MCF 10A (cell line): ENCODE data around the gene LINGO3. TPM values are rescaled to one million over a fixed set of nuclear protein-coding genes. Genes with fewer than 3 reads are reported as not detected.

Experiments
- BruUV-seq: library from RNA; stranded (reverse); fragments of 400-500 nt; replicated peaks from 2 replicates; lab custom pipeline; 2021; lab: Mats Ljungman, UMichigan
- CTCF ChIA-PET: fragments of 300-600 bp; sonication (Branson Sonifier 250); formaldehyde crosslinking; extraction: SDS; loops from one replicate; lab custom pipeline; 2021; ENCODE audit warnings: antibody characterized with exemption, inconsistent platforms; lab: Yijun Ruan, JAX
- POLR2A ChIA-PET: fragments of 300-600, 350-650 bp; sonication (Branson Sonifier 250); formaldehyde crosslinking; extraction: SDS; loops from one replicate; lab custom pipeline; 2020; ENCODE audit warnings: antibody characterized with exemption, inconsistent platforms; lab: Yijun Ruan, JAX
- DNase-seq: peaks from one replicate; pipeline ENCODE4 v3.0.0-alpha.2; 2018; ENCODE audit not compliant: unreplicated experiment
- H3K27ac Mint-ChIP-seq: one replicate; pipeline ENCODE4 v1.8.0; 2022; ENCODE audit warnings: mild to moderate bottlenecking, low read depth, mixed read lengths; ENCODE audit not compliant: unreplicated experiment
- H3K27me3 Mint-ChIP-seq: one replicate; pipeline ENCODE4 v1.8.0; 2022; ENCODE audit warnings: mixed read lengths; ENCODE audit not compliant: insufficient read depth, unreplicated experiment
- H3K36me3 Mint-ChIP-seq: one replicate; pipeline ENCODE4 v1.8.0; 2022; ENCODE audit warnings: mild to moderate bottlenecking, moderate library complexity, mixed read lengths; ENCODE audit not compliant: insufficient read depth, unreplicated experiment
- H3K4me1 Mint-ChIP-seq: one replicate; pipeline ENCODE4 v1.8.0; 2022; ENCODE audit warnings: mixed read lengths; ENCODE audit not compliant: insufficient read depth, unreplicated experiment
- H3K4me3 Mint-ChIP-seq: one replicate; pipeline ENCODE4 v1.8.0; 2022; ENCODE audit warnings: mild to moderate bottlenecking, moderate library complexity, mixed read lengths; ENCODE audit not compliant: unreplicated experiment
- H3K9me3 Mint-ChIP-seq: one replicate; pipeline ENCODE4 v1.8.0; 2022; ENCODE audit warnings: mixed read lengths; ENCODE audit not compliant: unreplicated experiment
- CTCF ChIP-seq: fragments of 200-600 bp; IDR thresholded peaks from one replicate; pipeline ENCODE4 v1.8.0; 2022; ENCODE audit warnings: antibody characterized with exemption, mild to moderate bottlenecking; ENCODE audit not compliant: unreplicated experiment
- intact Hi-C: fragments of 100-400 bp; cut with micrococcal nuclease; formaldehyde crosslinking; loops from 2 replicates; pipeline ENCODE4 v1.14.1; 2022
- total RNA-seq: library from RNA; stranded (reverse); gene quantifications from 2 replicates; pipeline ENCODE4 v1.2.3, GENCODE V29; 2022

Gene LINGO3
- total RNA-seq, 1 experiment from 2014 or later: not detected

GRCh38 chr19:2339644-2340310 lies 31.8 kb upstream of the LINGO3 start:
- Mint-ChIP-seq H3K4me1 (no peaks in the 10 kb centered on the region), H3K27me3 (no peaks in the 10 kb centered on the region), H3K27ac (no peak overlapping the region), H3K36me3 (peaks cover 18% of the 10 kb centered on the region), H3K9me3 (no peaks in the 10 kb centered on the region), H3K4me3 (no peak overlapping the region)
- no TSS peak for BruUV-seq
- ChIA-PET POLR2A (no interaction called here), CTCF (no interaction called here)
- no peak for TF ChIP-seq CTCF
- intact Hi-C loops: no loop called here
- DNase-seq: no peak

GRCh38 chr19:2338751-2339643 lies 31.0 kb upstream of the LINGO3 start:
- TF ChIP-seq CTCF: no peak
- BruUV-seq: no TSS peak
- ChIA-PET POLR2A (no interaction called here), CTCF (no interaction called here)
- Mint-ChIP-seq H3K36me3 (peaks cover 18% of the 10 kb centered on the region), H3K4me3 (no peak overlapping the region), H3K9me3 (no peaks in the 10 kb centered on the region), H3K4me1 (no peaks in the 10 kb centered on the region), H3K27ac (no peak overlapping the region), H3K27me3 (no peaks in the 10 kb centered on the region)
- DNase-seq: no peak
- intact Hi-C loops: no loop called here

GRCh38 chr19:2338055-2338615 lies 30.2 kb upstream of the LINGO3 start:
- ChIA-PET POLR2A (interaction anchor here (1.3 kb wide), 1 partner anchor 36 kb away, joined by 3 read pairs; no protein-coding TSS in a partner anchor), CTCF (interaction anchor here (0.5 kb wide), 1 partner anchor 16 kb away, joined by 3 read pairs; no protein-coding TSS in a partner anchor)
- no peaks in the 10 kb centered on the region for H3K27me3 Mint-ChIP-seq
- H3K36me3 Mint-ChIP-seq: peaks cover 18% of the 10 kb centered on the region
- intact Hi-C loops: no loop called here
- no peak overlapping the region for H3K4me3 Mint-ChIP-seq
- no peak for DNase-seq
- BruUV-seq: no TSS peak
- no peaks in the 10 kb centered on the region for H3K4me1 Mint-ChIP-seq
- no peak overlapping the region for H3K27ac Mint-ChIP-seq
- TF ChIP-seq CTCF: no peak
- no peaks in the 10 kb centered on the region for H3K9me3 Mint-ChIP-seq

DNA sequence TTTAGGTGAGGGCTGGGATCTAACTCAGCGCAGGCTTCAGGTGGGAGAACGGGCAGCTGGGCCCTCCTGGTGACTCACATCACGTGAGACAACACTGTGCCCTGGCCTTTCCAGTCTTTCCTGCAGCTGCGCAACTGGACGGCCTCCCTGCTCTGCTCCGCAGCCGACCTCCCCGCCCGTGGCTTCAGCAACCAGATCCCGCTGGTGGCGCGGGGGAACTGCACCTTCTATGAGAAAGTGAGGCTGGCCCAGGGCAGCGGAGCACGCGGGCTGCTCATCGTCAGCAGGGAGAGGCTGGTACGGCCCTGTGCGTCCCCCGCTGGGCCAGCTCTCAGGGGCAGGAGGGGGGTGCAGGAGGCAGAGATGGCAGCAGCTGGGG lies 29.4 kb upstream of the LINGO3 start:
- no peak overlapping the region for H3K4me3 Mint-ChIP-seq
- H3K4me1 Mint-ChIP-seq: no peaks in the 10 kb centered on the region
- BruUV-seq: no TSS peak
- no peak for TF ChIP-seq CTCF
- no peaks in the 10 kb centered on the region for H3K9me3 Mint-ChIP-seq
- H3K27me3 Mint-ChIP-seq: no peaks in the 10 kb centered on the region
- peaks cover 18% of the 10 kb centered on the region for H3K36me3 Mint-ChIP-seq
- CTCF ChIA-PET: no interaction called here
- intact Hi-C loops: no loop called here
- POLR2A ChIA-PET: interaction anchor here (1.3 kb wide), 1 partner anchor 37 kb away, joined by 3 read pairs; no protein-coding TSS in a partner anchor
- H3K27ac Mint-ChIP-seq: no peak overlapping the region
- no peak for DNase-seq
